Measurements from ENCODE around the gene IRX4. TPM values are rescaled to one million over a fixed set of nuclear protein-coding genes. Genes with fewer than 3 reads are reported as not detected.
A peak's percentile ranks its signal among the peaks of the same experiment; 100 is the strongest.

IRX4 gene
- total and polyA plus RNA-seq, 2 experiments from 2014 or later = not detected

GRCh38 chr5:1884678-1885403 is 2.1 kb upstream of the IRX4 start:
- Histone ChIP-seq H3K9me3 (ENCODE audit: low read depth) (no peaks in the 10 kb centered on the region), H3K27me3 (replicated peaks; ENCODE audit: insufficient read depth) (peaks cover 69% of the 10 kb centered on the region), H2AFZ (no peak overlapping the region), H3K9ac (no peak overlapping the region), H3K9me2 (ENCODE audit: insufficient read depth) (no peaks in the 10 kb centered on the region), H3F3A (ENCODE audit: insufficient read depth) (no peaks in the 10 kb centered on the region), H3K27ac (no peak overlapping the region), H3K36me3 (ENCODE audit: low read depth) (no peaks in the 10 kb centered on the region), H3K4me3 (no peak overlapping the region), H3K4me1 (ENCODE audit: insufficient read depth) (no peaks in the 10 kb centered on the region; the same call in 1 of the 2 replicates), H3K79me2 (ENCODE audit: insufficient read depth) (no peaks in the 10 kb centered on the region), H3K4me2 (ENCODE audit: unreplicated experiment) (no peak overlapping the region), H4K20me1 (ENCODE audit: insufficient read depth) (no peaks in the 10 kb centered on the region)
- in situ Hi-C loops (cut with MboI) = no loop called here
- 16 to 20% methylated on average over 22 to 23 of the region's 24 CpGs for WGBS, 2 experiments (ENCODE audit: low coverage in 1 of 2, low lambda C conversion rate in 2 of 2, missing lambda C conversion rate in 2 of 2)
- no peak for DNase-seq
- TF ChIP-seq EZH2 (IDR thresholded peaks at IDR 0.05; ENCODE audit: insufficient read depth, poor library complexity, severe bottlenecking) (peak; percentile 84), EZH2phosphoT487 (IDR thresholded peaks at IDR 0.05; ENCODE audit: insufficient read depth, low read depth) (no peak)

GRCh38 chr5:1883925-1884677 is 1.4 kb upstream of the IRX4 start:
- Histone ChIP-seq H4K20me1 (ENCODE audit: insufficient read depth) (no peaks in the 10 kb centered on the region), H3K4me1 (ENCODE audit: insufficient read depth) (no peaks in the 10 kb centered on the region; the same call in 1 of the 2 replicates), H3K36me3 (ENCODE audit: low read depth) (no peaks in the 10 kb centered on the region), H3K9me2 (ENCODE audit: insufficient read depth) (no peaks in the 10 kb centered on the region), H3K27ac (no peak overlapping the region), H3K4me3 (no peak overlapping the region), H3K9ac (no peak overlapping the region), H3K4me2 (ENCODE audit: unreplicated experiment) (no peak overlapping the region), H3K79me2 (ENCODE audit: insufficient read depth) (no peaks in the 10 kb centered on the region), H3K9me3 (ENCODE audit: low read depth) (no peaks in the 10 kb centered on the region), H3F3A (ENCODE audit: insufficient read depth) (no peaks in the 10 kb centered on the region), H2AFZ (no peak overlapping the region), H3K27me3 (replicated peaks; ENCODE audit: insufficient read depth) (peaks cover 76% of the 10 kb centered on the region)
- WGBS, 2 experiments (ENCODE audit: low coverage in 1 of 2, low lambda C conversion rate in 2 of 2, missing lambda C conversion rate in 2 of 2) = 11 to 13% methylated on average over 46 to 48 of the region's 49 CpGs
- DNase-seq = no peak
- in situ Hi-C loops (cut with MboI) = no loop called here
- TF ChIP-seq EZH2 (IDR thresholded peaks at IDR 0.05; ENCODE audit: insufficient read depth, poor library complexity, severe bottlenecking) (peak; percentile 97), EZH2phosphoT487 (IDR thresholded peaks at IDR 0.05; ENCODE audit: insufficient read depth, low read depth) (peak; percentile 41; the same call in 1 of the 2 replicates)

- Histone ChIP-seq H3K4me3 (peak overlapping the region; percentile 18; the same call in 1 of the 2 replicates), H3K27me3 (replicated peaks; ENCODE audit: insufficient read depth) (peaks cover 77% of the 10 kb centered on the region), H3K9ac (no peak overlapping the region), H3K36me3 (ENCODE audit: low read depth) (no peaks in the 10 kb centered on the region), H3K27ac (no peak overlapping the region), H3K4me2 (ENCODE audit: unreplicated experiment) (peak overlapping the region; percentile 41), H3K9me2 (ENCODE audit: insufficient read depth) (no peaks in the 10 kb centered on the region), H3K4me1 (ENCODE audit: insufficient read depth) (no peaks in the 10 kb centered on the region; the same call in 1 of the 2 replicates), H3K9me3 (ENCODE audit: low read depth) (no peaks in the 10 kb centered on the region), H3K79me2 (ENCODE audit: insufficient read depth) (no peaks in the 10 kb centered on the region), H2AFZ (no peak overlapping the region), H3F3A (ENCODE audit: insufficient read depth) (no peaks in the 10 kb centered on the region), H4K20me1 (ENCODE audit: insufficient read depth) (no peaks in the 10 kb centered on the region)
- in situ Hi-C loops (cut with MboI) = no loop called here
- WGBS, 2 experiments (ENCODE audit: low coverage in 1 of 2, low lambda C conversion rate in 2 of 2, missing lambda C conversion rate in 2 of 2) = 3% methylated on average over 59 to 77 of the region's 78 CpGs
- DNase-seq = peak; percentile 30
- peak; percentile 90; the same call in 1 of the 2 replicates for TF ChIP-seq EZH2phosphoT487 (IDR thresholded peaks at IDR 0.05; ENCODE audit: insufficient read depth, low read depth)
- TF ChIP-seq EZH2 (IDR thresholded peaks at IDR 0.05; ENCODE audit: insufficient read depth, poor library complexity, severe bottlenecking) = peak; percentile 100
These were observed 597 bp upstream of the IRX4 start for GRCh38 chr5:1883120-1883924.

DNA sequence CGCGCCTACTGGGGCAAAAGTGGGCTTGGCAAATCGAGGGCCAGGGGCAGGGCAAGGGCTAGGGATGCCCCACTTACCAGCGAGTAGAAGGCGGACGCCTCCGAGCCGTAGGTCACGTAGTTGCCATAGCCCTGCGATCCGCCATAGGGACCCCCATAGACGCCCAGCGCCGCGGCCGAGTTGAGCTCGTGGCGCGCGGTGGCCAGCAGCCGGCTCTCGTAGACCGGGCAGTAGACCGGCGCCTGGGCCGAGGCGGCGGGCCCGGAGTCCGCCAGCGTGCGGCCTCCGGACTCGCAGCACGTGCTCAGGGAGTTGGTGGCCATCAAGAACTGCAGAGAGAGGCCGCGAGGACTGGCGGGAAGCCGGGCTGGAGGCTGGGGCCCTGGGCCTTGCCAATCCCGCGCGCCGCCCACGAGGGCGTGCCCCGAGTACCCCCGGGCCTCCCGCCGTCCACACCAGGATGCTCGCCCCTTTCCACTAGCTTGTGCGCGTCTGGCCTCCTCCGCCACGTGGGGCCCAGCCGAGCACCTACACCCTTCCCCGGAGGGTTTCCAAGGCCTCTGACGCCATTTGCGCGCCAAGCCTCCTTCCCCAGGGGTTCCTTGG is 891 bp downstream of the IRX4 start:
- H3K9me3 ChIP-seq (ENCODE audit: low read depth) = no peaks in the 10 kb centered on the region
- no peak overlapping the region for H2AFZ ChIP-seq
- no peaks in the 10 kb centered on the region for H3K36me3 ChIP-seq (ENCODE audit: low read depth)
- H3K9ac ChIP-seq = no peak overlapping the region
- in situ Hi-C loops (cut with MboI) = no loop called here
- H3F3A ChIP-seq (ENCODE audit: insufficient read depth) = no peaks in the 10 kb centered on the region
- DNase-seq = no peak
- H3K4me1 ChIP-seq (ENCODE audit: insufficient read depth) = no peaks in the 10 kb centered on the region; the same call in 1 of the 2 replicates
- H3K4me3 ChIP-seq = no peak overlapping the region
- H3K4me2 ChIP-seq (ENCODE audit: unreplicated experiment) = no peak overlapping the region
- WGBS, 2 experiments (ENCODE audit: low coverage in 1 of 2, low lambda C conversion rate in 2 of 2, missing lambda C conversion rate in 2 of 2) = 8 to 11% methylated on average over 37 to 57 of the region's 59 CpGs
- no peaks in the 10 kb centered on the region for H4K20me1 ChIP-seq (ENCODE audit: insufficient read depth)
- H3K27me3 ChIP-seq (replicated peaks; ENCODE audit: insufficient read depth) = peaks cover 80% of the 10 kb centered on the region
- TF ChIP-seq EZH2 (IDR thresholded peaks at IDR 0.05; ENCODE audit: insufficient read depth, poor library complexity, severe bottlenecking) = no peak
- TF ChIP-seq EZH2phosphoT487 (IDR thresholded peaks at IDR 0.05; ENCODE audit: insufficient read depth, low read depth) = no peak
- H3K27ac ChIP-seq = no peak overlapping the region
- no peaks in the 10 kb centered on the region for H3K79me2 ChIP-seq (ENCODE audit: insufficient read depth)
- H3K9me2 ChIP-seq (ENCODE audit: insufficient read depth) = no peaks in the 10 kb centered on the region

Measured in GM23248 (cell line).